Measurements from ENCODE around the gene SMAD1. TPM values are rescaled to one million over a fixed set of nuclear protein-coding genes. Genes with fewer than 3 reads are reported as not detected.
"Not testable (repeated sequence)": the region's sequence is repeated elsewhere in the genome, so short reads cannot be mapped to it uniquely, and the experiment has no call there.

SMAD1 gene
- polyA plus RNA-seq, 4 donors = 53.2 to 64.2 (median 57.3) TPM

- DNase-seq (ENCODE audit: low read depth in 4 of 4, low spot score in 3 of 4) = no peak
Measured at GRCh38 chr4:145524552-145524951, 42.9 kb downstream of the SMAD1 start.

- DNase-seq (ENCODE audit: low read depth in 4 of 4, low spot score in 3 of 4) = no peak
Measured at GRCh38 chr4:145525291-145525740, 43.7 kb downstream of the SMAD1 start.

GRCh38 chr4:145527773-145528172 lies 46.1 kb downstream of the SMAD1 start:
- DNase-seq (ENCODE audit: low read depth in 4 of 4, low spot score in 3 of 4) = no peak

GRCh38 chr4:145528601-145529000 lies 46.9 kb downstream of the SMAD1 start:
- no peak for DNase-seq (ENCODE audit: low read depth in 4 of 4, low spot score in 3 of 4)

- no peak for DNase-seq (ENCODE audit: low read depth in 4 of 4, low spot score in 3 of 4)
Measured at GRCh38 chr4:145530189-145530588, 48.5 kb downstream of the SMAD1 start.

GRCh38 chr4:145530662-145531061 lies 49.0 kb downstream of the SMAD1 start:
- no peak for DNase-seq (ENCODE audit: low read depth in 4 of 4, low spot score in 3 of 4)

GRCh38 chr4:145531223-145531622 lies 49.6 kb downstream of the SMAD1 start:
- DNase-seq (ENCODE audit: low read depth in 4 of 4, low spot score in 3 of 4) = no peak

- DNase-seq (ENCODE audit: low read depth in 4 of 4, low spot score in 3 of 4) = no peak
Measured at GRCh38 chr4:145531859-145532258, 50.2 kb downstream of the SMAD1 start.

GRCh38 chr4:145533001-145533400 lies 51.3 kb downstream of the SMAD1 start:
- DNase-seq (ENCODE audit: low read depth in 4 of 4, low spot score in 3 of 4) = no peak

GRCh38 chr4:145533415-145533814 lies 51.8 kb downstream of the SMAD1 start:
- DNase-seq (ENCODE audit: low read depth in 4 of 4, low spot score in 3 of 4) = not testable (repeated sequence)

GRCh38 chr4:145533961-145534360 lies 52.3 kb downstream of the SMAD1 start:
- DNase-seq (ENCODE audit: low read depth in 4 of 4, low spot score in 3 of 4) = no peak

GRCh38 chr4:145535202-145535601 lies 53.5 kb downstream of the SMAD1 start:
- DNase-seq (ENCODE audit: low read depth in 4 of 4, low spot score in 3 of 4) = no peak

GRCh38 chr4:145536044-145536443 lies 54.4 kb downstream of the SMAD1 start:
- DNase-seq (ENCODE audit: low read depth in 4 of 4, low spot score in 3 of 4) = no peak

GRCh38 chr4:145538596-145538995 lies 56.9 kb downstream of the SMAD1 start:
- DNase-seq (ENCODE audit: low read depth in 4 of 4, low spot score in 3 of 4) = no peak

GRCh38 chr4:145539671-145540070 lies 58.0 kb downstream of the SMAD1 start:
- no peak for DNase-seq (ENCODE audit: low read depth in 4 of 4, low spot score in 3 of 4)

GRCh38 chr4:145540235-145540634 lies 58.6 kb downstream of the SMAD1 start:
- DNase-seq (ENCODE audit: low read depth in 4 of 4, low spot score in 3 of 4) = no peak

GRCh38 chr4:145541346-145541745 lies 59.7 kb downstream of the SMAD1 start:
- DNase-seq (ENCODE audit: low read depth in 4 of 4, low spot score in 3 of 4) = no peak

GRCh38 chr4:145545031-145545430 lies 63.4 kb downstream of the SMAD1 start:
- DNase-seq (ENCODE audit: low read depth in 4 of 4, low spot score in 3 of 4) = peak in 2 of 4 donors; percentile 20 to 35

GRCh38 chr4:145545538-145546174 lies 64.0 kb downstream of the SMAD1 start:
- peak in 1 of 4 donors; percentile 60 for DNase-seq (ENCODE audit: low read depth in 4 of 4, low spot score in 3 of 4)

- no peak for DNase-seq (ENCODE audit: low read depth in 4 of 4, low spot score in 3 of 4)
Measured at GRCh38 chr4:145546175-145546915, 64.7 kb downstream of the SMAD1 start.

- DNase-seq (ENCODE audit: low read depth in 4 of 4, low spot score in 3 of 4) = no peak
Measured at GRCh38 chr4:145551660-145552059, 70.0 kb downstream of the SMAD1 start.

- DNase-seq (ENCODE audit: low read depth in 4 of 4, low spot score in 3 of 4) = no peak
Measured at GRCh38 chr4:145552181-145552822, 70.6 kb downstream of the SMAD1 start.

Data from left renal pelvis (tissue), 4 donors.